H9 (cell line): ENCODE results near the gene OAS3. TPM values are rescaled to one million over a fixed set of nuclear protein-coding genes. Genes with fewer than 3 reads are reported as not detected.

Experiments used
- DNase-seq: peaks from one replicate; pipeline ENCODE4 v3.0.0-alpha.2; 2017
- H2AFZ ChIP-seq: one replicate; pipeline ENCODE4 v1.6.1; 2013; ENCODE audit warnings: mild to moderate bottlenecking, low read length, control low read depth, moderate library complexity
- H2AK5ac ChIP-seq: 2 replicates; pipeline ENCODE4 v1.6.1; 2013; ENCODE audit warnings: low read length, control low read depth, mixed read lengths; ENCODE audit not compliant: insufficient read length
- H2BK120ac ChIP-seq: one replicate; pipeline ENCODE4 v1.6.1; 2013; ENCODE audit warnings: low read depth, mild to moderate bottlenecking, low read length, control low read depth, inconsistent platforms; ENCODE audit not compliant: poor library complexity, severe bottlenecking
- H2BK12ac ChIP-seq: 2 replicates; pipeline ENCODE4 v1.6.1; 2013; ENCODE audit warnings: low read length, control low read depth, mixed read lengths, low read depth; ENCODE audit not compliant: insufficient read length
- H2BK15ac ChIP-seq: 2 replicates; pipeline ENCODE4 v1.6.1; 2013; ENCODE audit warnings: low read depth, low read length, control low read depth
- H2BK20ac ChIP-seq: one replicate; pipeline ENCODE4 v1.6.1; 2013; ENCODE audit warnings: low read depth, mild to moderate bottlenecking, low read length, control low read depth, inconsistent platforms; ENCODE audit not compliant: poor library complexity, severe bottlenecking
- H2BK5ac ChIP-seq: 2 replicates; pipeline ENCODE4 v1.6.1; 2013; ENCODE audit warnings: low read length, control low read depth, mixed read lengths; ENCODE audit not compliant: insufficient read length
- H3K14ac ChIP-seq: 2 replicates; pipeline ENCODE4 v1.6.1; 2013; ENCODE audit warnings: low read length, control low read depth; ENCODE audit not compliant: insufficient read depth
- H3K18ac ChIP-seq: 2 replicates; pipeline ENCODE4 v1.6.1; 2013; ENCODE audit warnings: low read depth, mild to moderate bottlenecking, mixed read lengths, low read length, control low read depth; ENCODE audit not compliant: insufficient read length
- H3K23ac ChIP-seq: 2 replicates; pipeline ENCODE4 v1.6.1; 2013; ENCODE audit warnings: low read length, control low read depth, mixed read lengths, low read depth; ENCODE audit not compliant: insufficient read length
- H3K23me2 ChIP-seq: 2 replicates; pipeline ENCODE4 v1.6.1; 2013; ENCODE audit warnings: low read depth, mild to moderate bottlenecking, mixed read lengths, low read length, control low read depth; ENCODE audit not compliant: insufficient read length, poor library complexity, severe bottlenecking
- H3K27ac ChIP-seq: 2 replicates; pipeline ENCODE4 v1.5.1; 2013; ENCODE audit warnings: low read length, control low read depth, mixed read lengths, low read depth; ENCODE audit not compliant: insufficient read length
- H3K27me3 ChIP-seq: 2 replicates; pipeline ENCODE4 v1.6.1; 2013; ENCODE audit warnings: low read length, control low read depth, inconsistent platforms; ENCODE audit not compliant: insufficient read depth
- H3K4ac ChIP-seq: 2 replicates; pipeline ENCODE4 v1.6.1; 2013; ENCODE audit warnings: low read depth, mild to moderate bottlenecking, control low read depth, inconsistent platforms, low read length, moderate library complexity
- H3K4me1 ChIP-seq: 2 replicates; pipeline ENCODE4 v1.6.1; 2013; ENCODE audit warnings: low read length, control low read depth, inconsistent platforms; ENCODE audit not compliant: insufficient read depth
- H3K4me2 ChIP-seq: 2 replicates; pipeline ENCODE4 v1.6.1; 2013; ENCODE audit warnings: low read length, control low read depth, mixed read lengths; ENCODE audit not compliant: insufficient read length, insufficient read depth
- H3K56ac ChIP-seq: 2 replicates; pipeline ENCODE4 v1.6.1; 2013; ENCODE audit warnings: low read depth, mild to moderate bottlenecking, mixed read lengths, low read length, control low read depth; ENCODE audit not compliant: insufficient read length
- H3K79me1 ChIP-seq: 2 replicates; pipeline ENCODE4 v1.6.1; 2013; ENCODE audit warnings: low read depth, mild to moderate bottlenecking, moderate library complexity, low read length, control low read depth, inconsistent platforms; ENCODE audit not compliant: insufficient read depth, poor library complexity, severe bottlenecking
- H3K79me2 ChIP-seq: 2 replicates; pipeline ENCODE4 v1.6.1; 2013; ENCODE audit warnings: low read length, control low read depth, inconsistent platforms; ENCODE audit not compliant: insufficient read depth
- H3K9ac ChIP-seq: 2 replicates; pipeline ENCODE4 v1.6.1; 2013; ENCODE audit warnings: low read length, control low read depth, mixed read lengths; ENCODE audit not compliant: insufficient read length; ENCODE audit errors: extremely low read depth
- H3K9me3 ChIP-seq: one replicate; pipeline ENCODE4 v1.6.1; 2013; ENCODE audit warnings: low read depth, low read length, inconsistent platforms; ENCODE audit not compliant: control insufficient read depth
- H3T11ph ChIP-seq: one replicate; pipeline ENCODE4 v1.6.1; 2013; ENCODE audit warnings: mild to moderate bottlenecking, low read length, control low read depth, inconsistent platforms
- H4K20me1 ChIP-seq: one replicate; pipeline ENCODE4 v1.6.1; 2013; ENCODE audit not compliant: control insufficient read depth, insufficient read length, insufficient read depth
- H4K5ac ChIP-seq: 2 replicates; pipeline ENCODE4 v1.6.1; 2013; ENCODE audit warnings: low read depth, mild to moderate bottlenecking, mixed read lengths, low read length, control low read depth; ENCODE audit not compliant: insufficient read length
- H4K8ac ChIP-seq: replicated peaks from 2 replicates; pipeline ENCODE4 v1.6.1; 2013; ENCODE audit warnings: low read length, control low read depth, mixed read lengths, low read depth; ENCODE audit not compliant: insufficient read length
- H4K91ac ChIP-seq: 2 replicates; pipeline ENCODE4 v1.6.1; 2013; ENCODE audit warnings: low read depth, mild to moderate bottlenecking, moderate library complexity, mixed read lengths, low read length, control low read depth; ENCODE audit not compliant: insufficient read length
- H3K27ac Mint-ChIP-seq, 3 experiments: 2 replicates in 2 of 3; 3 replicates in 1 of 3; pipeline ENCODE4 v1.8.0; 2020 to 2021; ENCODE audit warnings: mixed read lengths in 3 of 3, mild to moderate bottlenecking in 1 of 3, moderate library complexity in 1 of 3
- H3K27me3 Mint-ChIP-seq: 2 replicates; pipeline ENCODE4 v1.8.0; 2021; ENCODE audit warnings: low read depth, mild to moderate bottlenecking, moderate library complexity, mixed read lengths
- H3K36me3 Mint-ChIP-seq, 3 experiments: 2 replicates in 2 of 3; 3 replicates in 1 of 3; pipeline ENCODE4 v1.8.0; 2020 to 2021; ENCODE audit warnings: low read depth in 3 of 3, mixed read lengths in 3 of 3; ENCODE audit not compliant: insufficient read depth in 1 of 3
- H3K4me1 Mint-ChIP-seq, 2 experiments: 2 replicates each; pipeline ENCODE4 v1.8.0; 2020; ENCODE audit warnings: mixed read lengths in 2 of 2
- H3K4me3 Mint-ChIP-seq, 2 experiments: 2 replicates in 1 of 2; 3 replicates in 1 of 2; pipeline ENCODE4 v1.8.0; 2020 to 2021; ENCODE audit warnings: mild to moderate bottlenecking in 2 of 2, mixed read lengths in 2 of 2, moderate library complexity in 1 of 2
- H3K9me3 Mint-ChIP-seq, 2 experiments: 2 replicates in 1 of 2; 3 replicates in 1 of 2; pipeline ENCODE4 v1.8.0; 2020; ENCODE audit warnings: mild to moderate bottlenecking in 2 of 2, mixed read lengths in 2 of 2, moderate library complexity in 1 of 2
- CTCF ChIP-seq: fragments of 200-600 bp; sonication (generic); conservative IDR thresholded peaks from 3 replicates; pipeline ENCODE4 v1.8.0; 2021; ENCODE audit warnings: antibody characterized with exemption, mild to moderate bottlenecking
- WGBS: extraction: QIAGEN DNeasy Blood & Tissue Kit; methylation state at CpG from one replicate; pipeline ENCODE4 v1.1.7; 2013; ENCODE audit warnings: missing lambda C conversion rate, low lambda C conversion rate, mixed read lengths; ENCODE audit not compliant: insufficient read length; ENCODE audit errors: extremely low coverage; 5-methylcytosine and 5-hydroxymethylcytosine counted together
- total RNA-seq: library from RNA; stranded (reverse); gene quantifications from 2 replicates; pipeline ENCODE4 v1.2.1, GENCODE V29; 2021

The OAS3 gene
- total RNA-seq, 1 experiment from 2014 or later = 0.81 TPM

GRCh38 chr12:112927925-112928324, 10.3 kb upstream of the OAS3 start:
- H4K91ac ChIP-seq = no peak overlapping the region
- H3K4me1 ChIP-seq = no peaks in the 10 kb centered on the region
- no peak overlapping the region for H2BK5ac ChIP-seq
- no CpG with 5 or more reads among the region's 2 CpGs for WGBS
- DNase-seq = no peak
- H3K23me2 ChIP-seq = no peaks in the 10 kb centered on the region
- no peaks in the 10 kb centered on the region for H3K79me1 ChIP-seq
- peaks cover 22% of the 10 kb centered on the region in 2 experiments for H3K9me3 Mint-ChIP-seq
- no peaks in the 10 kb centered on the region for H3K27me3 ChIP-seq
- no peak overlapping the region for H2BK12ac ChIP-seq
- H3K9me3 ChIP-seq = no peaks in the 10 kb centered on the region
- H2BK15ac ChIP-seq = no peak overlapping the region
- no peak overlapping the region for H3K56ac ChIP-seq
- peaks cover 15 to 16% of the 10 kb centered on the region in 2 experiments for H3K4me1 Mint-ChIP-seq
- no peak overlapping the region for H2BK120ac ChIP-seq
- peaks cover 0 to 14% (median 9%) of the 10 kb centered on the region in 3 experiments; a peak in 4 of 7 replicates for H3K36me3 Mint-ChIP-seq
- no peak overlapping the region for H3K23ac ChIP-seq
- no peak overlapping the region for H3K9ac ChIP-seq
- H3K79me2 ChIP-seq = no peaks in the 10 kb centered on the region
- no peak overlapping the region for H3K4ac ChIP-seq
- no peak overlapping the region for H2AFZ ChIP-seq
- no peaks in the 10 kb centered on the region for H4K20me1 ChIP-seq
- no peak overlapping the region for H2BK20ac ChIP-seq
- no peak overlapping the region for H2AK5ac ChIP-seq
- H3K27ac ChIP-seq = no peak overlapping the region
- no peak overlapping the region for H3K4me3 Mint-ChIP-seq
- no peak overlapping the region for H4K8ac ChIP-seq
- H3K14ac ChIP-seq = no peak overlapping the region
- H4K5ac ChIP-seq = no peak overlapping the region
- H3K18ac ChIP-seq = no peak overlapping the region
- no peak overlapping the region for H3K4me2 ChIP-seq
- no peak overlapping the region for H3T11ph ChIP-seq
- peaks cover 20% of the 10 kb centered on the region for H3K27me3 Mint-ChIP-seq
- H3K27ac Mint-ChIP-seq = no peak overlapping the region
- no peak for TF ChIP-seq CTCF
